ENCODE results near the gene YES1. TPM values are rescaled to one million over a fixed set of nuclear protein-coding genes. Genes with fewer than 3 reads are reported as not detected.

YES1 gene
- total RNA-seq, 2 donors from 2014 or later, result 56.3 to 83.4 TPM

DNA sequence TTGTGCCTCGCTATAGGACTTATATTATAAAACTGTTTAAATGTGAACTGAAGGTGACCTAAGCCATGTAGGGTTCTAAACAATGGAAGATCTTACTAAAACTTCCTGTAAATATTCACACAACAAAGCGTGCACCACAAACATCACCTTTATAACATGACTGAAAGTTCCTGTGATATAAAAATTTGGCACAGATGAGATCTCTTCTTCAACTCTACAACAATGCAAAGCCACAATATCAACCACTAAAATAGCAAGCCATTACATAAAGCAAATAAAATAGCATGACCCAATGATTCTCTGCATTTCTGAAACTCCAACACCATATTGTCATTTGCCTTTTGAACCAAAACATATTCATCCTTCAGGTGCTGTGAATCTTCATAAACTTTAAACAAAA is 3.5 kb downstream of the YES1 start:
- Histone ChIP-seq H3K27me3 (no peaks in the 10 kb centered on the region), H3K4me1 (peaks cover 17% of the 10 kb centered on the region)

DNA sequence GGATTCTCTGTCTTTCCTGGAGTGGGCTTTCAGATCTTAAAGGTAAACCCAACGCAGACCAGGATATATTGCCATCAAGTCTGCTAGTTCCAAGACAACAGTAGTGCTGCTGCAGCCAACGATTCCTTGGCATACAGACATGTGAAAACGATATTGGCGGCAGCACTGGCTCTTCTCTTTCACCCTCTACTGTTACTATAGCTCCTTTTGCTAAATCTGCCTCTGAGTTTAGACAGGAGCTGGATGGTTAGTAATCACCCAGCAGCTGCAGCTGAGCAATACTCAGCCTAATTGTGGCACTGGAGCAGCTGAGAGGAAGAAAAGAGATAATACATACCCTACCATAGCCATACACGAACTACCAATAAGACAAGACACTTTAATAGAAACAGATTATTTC is 4.0 kb downstream of the YES1 start:
- no peaks in the 10 kb centered on the region for H3K27me3 ChIP-seq
- no peaks in the 10 kb centered on the region for H3K9me3 ChIP-seq
- TF ChIP-seq, protein P1, sequence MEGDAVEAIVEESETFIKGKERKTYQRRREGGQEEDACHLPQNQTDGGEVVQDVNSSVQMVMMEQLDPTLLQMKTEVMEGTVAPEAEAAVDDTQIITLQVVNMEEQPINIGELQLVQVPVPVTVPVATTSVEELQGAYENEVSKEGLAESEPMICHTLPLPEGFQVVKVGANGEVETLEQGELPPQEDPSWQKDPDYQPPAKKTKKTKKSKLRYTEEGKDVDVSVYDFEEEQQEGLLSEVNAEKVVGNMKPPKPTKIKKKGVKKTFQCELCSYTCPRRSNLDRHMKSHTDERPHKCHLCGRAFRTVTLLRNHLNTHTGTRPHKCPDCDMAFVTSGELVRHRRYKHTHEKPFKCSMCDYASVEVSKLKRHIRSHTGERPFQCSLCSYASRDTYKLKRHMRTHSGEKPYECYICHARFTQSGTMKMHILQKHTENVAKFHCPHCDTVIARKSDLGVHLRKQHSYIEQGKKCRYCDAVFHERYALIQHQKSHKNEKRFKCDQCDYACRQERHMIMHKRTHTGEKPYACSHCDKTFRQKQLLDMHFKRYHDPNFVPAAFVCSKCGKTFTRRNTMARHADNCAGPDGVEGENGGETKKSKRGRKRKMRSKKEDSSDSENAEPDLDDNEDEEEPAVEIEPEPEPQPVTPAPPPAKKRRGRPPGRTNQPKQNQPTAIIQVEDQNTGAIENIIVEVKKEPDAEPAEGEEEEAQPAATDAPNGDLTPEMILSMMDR (IDR thresholded peaks at IDR 0.05), result no peak
- H3K27ac ChIP-seq, result peak overlapping the region; percentile 28
- H3K36me3 ChIP-seq, result no peaks in the 10 kb centered on the region
- H3K9ac ChIP-seq (ENCODE audit: low read depth in 2 of 2, low read length in 2 of 2), result no peak overlapping the region
- intact Hi-C loops (cut with DNase I), result no loop called here
- H3K4me1 ChIP-seq, result peaks cover 17% of the 10 kb centered on the region
- no peak for DNase-seq
- H3K4me3 ChIP-seq, result no peak overlapping the region

More for the DNA sequence above, 3.5 kb downstream of the YES1 start:
- peak overlapping the region; percentile 28 for H3K27ac ChIP-seq
- H3K9me3 ChIP-seq, result no peaks in the 10 kb centered on the region
- intact Hi-C loops (cut with DNase I), result no loop called here
- TF ChIP-seq, protein P1 (IDR thresholded peaks at IDR 0.05), result no peak
- H3K36me3 ChIP-seq, result no peaks in the 10 kb centered on the region
- DNase-seq, result no peak
- H3K4me3 ChIP-seq, result no peak overlapping the region
- no peak overlapping the region for H3K9ac ChIP-seq (ENCODE audit: low read depth in 2 of 2, low read length in 2 of 2)

DNA sequence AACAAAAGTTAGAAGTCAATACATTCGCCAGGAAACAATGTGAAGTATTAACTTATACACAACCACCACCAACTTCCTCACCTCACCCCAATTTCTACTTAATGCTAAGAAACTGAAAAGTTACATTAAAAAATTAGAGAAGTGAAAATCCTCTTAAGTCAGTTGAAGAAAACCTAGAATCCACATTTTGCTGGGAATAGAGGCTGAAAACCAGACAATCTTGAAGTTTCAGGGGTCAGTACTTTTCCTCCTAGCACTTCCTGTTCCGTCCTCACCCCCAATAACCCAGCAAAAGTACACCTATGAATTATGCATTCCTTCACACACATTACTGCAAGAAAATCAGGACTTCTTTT is 6.3 kb downstream of the YES1 start:
- H3K4me3 ChIP-seq, result no peak overlapping the region
- intact Hi-C loops (cut with DNase I), result no loop called here
- no peaks in the 10 kb centered on the region for H3K36me3 ChIP-seq
- peaks cover 17% of the 10 kb centered on the region for H3K4me1 ChIP-seq
- no peak for DNase-seq
- H3K9ac ChIP-seq (ENCODE audit: low read depth in 2 of 2, low read length in 2 of 2), result no peak overlapping the region
- no peaks in the 10 kb centered on the region for H3K27me3 ChIP-seq
- TF ChIP-seq, protein P1 (IDR thresholded peaks at IDR 0.05), result no peak
- no peaks in the 10 kb centered on the region for H3K9me3 ChIP-seq
- peak overlapping the region; percentile 42 for H3K27ac ChIP-seq

DNA sequence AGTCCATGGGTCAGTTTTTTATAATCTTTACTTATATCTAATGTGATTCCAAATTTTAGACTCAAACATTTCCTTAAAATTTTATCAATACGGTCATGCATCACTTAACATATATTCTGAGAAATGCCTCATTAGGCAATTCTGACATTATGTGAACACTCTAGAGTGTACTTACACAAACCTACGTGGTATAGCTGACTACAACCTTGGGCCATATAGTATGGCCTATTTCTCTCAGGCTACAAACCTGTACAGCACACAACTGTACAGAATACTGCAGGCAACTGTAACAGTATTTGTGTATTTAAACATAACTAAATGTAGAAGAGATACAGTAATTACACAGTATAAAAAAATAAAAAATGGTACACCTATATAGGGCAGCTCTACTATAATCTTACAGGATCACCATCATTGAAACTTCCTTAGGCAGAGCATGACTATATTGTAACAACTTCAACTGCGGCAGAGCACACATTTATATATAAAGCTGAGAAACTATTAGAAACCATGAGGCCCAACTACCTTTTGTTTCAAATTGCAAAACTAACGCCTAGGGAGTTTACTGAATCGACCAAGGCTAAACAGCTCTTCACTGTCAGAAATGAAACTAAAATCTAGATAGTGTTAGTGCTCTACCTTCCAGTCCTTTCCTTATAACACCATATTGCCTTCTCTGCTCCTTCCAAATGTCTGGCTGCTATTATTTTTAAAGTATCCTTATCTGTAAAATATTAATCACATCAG is 6.9 kb downstream of the YES1 start:
- Histone ChIP-seq H3K4me1 (peaks cover 17% of the 10 kb centered on the region), H3K9ac (ENCODE audit: low read depth in 2 of 2, low read length in 2 of 2) (no peak overlapping the region), H3K27ac (peak overlapping the region; percentile 42), H3K4me3 (no peak overlapping the region), H3K9me3 (no peaks in the 10 kb centered on the region), H3K27me3 (no peaks in the 10 kb centered on the region), H3K36me3 (no peaks in the 10 kb centered on the region)
- DNase-seq, result no peak
- intact Hi-C loops (cut with DNase I), result no loop called here
- TF ChIP-seq, protein P1 (IDR thresholded peaks at IDR 0.05), result no peak

DNA sequence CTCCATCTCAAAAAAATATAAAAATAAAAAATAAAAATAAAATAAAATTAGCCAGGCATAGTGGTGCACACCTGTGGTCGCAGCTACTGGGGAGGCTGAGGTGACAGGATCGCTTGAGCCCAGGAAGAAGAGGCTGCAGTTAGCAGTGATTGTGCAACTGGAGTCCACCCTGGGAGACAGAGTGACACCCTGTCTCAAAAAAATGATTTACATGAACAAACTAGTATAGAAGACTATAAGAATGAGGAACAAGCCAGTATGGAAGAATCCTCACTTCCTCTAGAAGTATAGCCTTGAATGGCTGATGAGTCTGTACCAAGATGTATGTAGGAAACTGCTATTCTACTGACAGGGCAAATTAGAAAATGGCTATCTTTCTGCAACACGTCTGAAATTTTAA is 10.9 kb downstream of the YES1 start:
- no peak overlapping the region for H3K9ac ChIP-seq (ENCODE audit: low read depth in 2 of 2, low read length in 2 of 2)
- no peaks in the 10 kb centered on the region for H3K27me3 ChIP-seq
- H3K4me1 ChIP-seq, result peaks cover 17% of the 10 kb centered on the region
- TF ChIP-seq, protein P1 (IDR thresholded peaks at IDR 0.05), result no peak
- H3K9me3 ChIP-seq, result no peaks in the 10 kb centered on the region
- no peak overlapping the region for H3K4me3 ChIP-seq
- no peak for DNase-seq
- no peaks in the 10 kb centered on the region for H3K36me3 ChIP-seq
- no peak overlapping the region for H3K27ac ChIP-seq
- intact Hi-C loops (cut with DNase I), result no loop called here

Data from colonic mucosa (tissue), 4 donors.